ENCODE results near the gene CNNM2. TPM values are rescaled to one million over a fixed set of nuclear protein-coding genes. Genes with fewer than 3 reads are reported as not detected.

CNNM2 gene
- total RNA-seq, 3 donors from 2014 or later (not counting 1 experiment from before 2014, with no cell fraction given) = 8.6 to 18.0 (median 16.7) TPM

GRCh38 chr10:103095005-103095404 is 176.9 kb downstream of the CNNM2 start:
- no peak for DNase-seq
- Histone ChIP-seq H3K27ac (ENCODE audit: low read length) (no peak overlapping the region), H3K36me3 (ENCODE audit: control insufficient read depth, insufficient read depth, low read length) (peaks cover 82% of the 10 kb centered on the region), H3K27me3 (ENCODE audit: control insufficient read depth, insufficient read depth, low read length) (no peaks in the 10 kb centered on the region), H3K4me1 (ENCODE audit: control insufficient read depth, insufficient read depth, low read length) (no peaks in the 10 kb centered on the region), H3K4me3 (ENCODE audit: low read length) (no peak overlapping the region), H3K9me3 (ENCODE audit: control insufficient read depth, insufficient read depth, low read length) (no peaks in the 10 kb centered on the region)
- H3K4me1 Mint-ChIP-seq = no peaks in the 10 kb centered on the region
- H3K27me3 Mint-ChIP-seq (ENCODE audit: low read depth in 2 of 2) = no peaks in the 10 kb centered on the region
- no peak for ATAC-seq
- TF ChIP-seq, protein P1, sequence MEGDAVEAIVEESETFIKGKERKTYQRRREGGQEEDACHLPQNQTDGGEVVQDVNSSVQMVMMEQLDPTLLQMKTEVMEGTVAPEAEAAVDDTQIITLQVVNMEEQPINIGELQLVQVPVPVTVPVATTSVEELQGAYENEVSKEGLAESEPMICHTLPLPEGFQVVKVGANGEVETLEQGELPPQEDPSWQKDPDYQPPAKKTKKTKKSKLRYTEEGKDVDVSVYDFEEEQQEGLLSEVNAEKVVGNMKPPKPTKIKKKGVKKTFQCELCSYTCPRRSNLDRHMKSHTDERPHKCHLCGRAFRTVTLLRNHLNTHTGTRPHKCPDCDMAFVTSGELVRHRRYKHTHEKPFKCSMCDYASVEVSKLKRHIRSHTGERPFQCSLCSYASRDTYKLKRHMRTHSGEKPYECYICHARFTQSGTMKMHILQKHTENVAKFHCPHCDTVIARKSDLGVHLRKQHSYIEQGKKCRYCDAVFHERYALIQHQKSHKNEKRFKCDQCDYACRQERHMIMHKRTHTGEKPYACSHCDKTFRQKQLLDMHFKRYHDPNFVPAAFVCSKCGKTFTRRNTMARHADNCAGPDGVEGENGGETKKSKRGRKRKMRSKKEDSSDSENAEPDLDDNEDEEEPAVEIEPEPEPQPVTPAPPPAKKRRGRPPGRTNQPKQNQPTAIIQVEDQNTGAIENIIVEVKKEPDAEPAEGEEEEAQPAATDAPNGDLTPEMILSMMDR (IDR thresholded peaks at IDR 0.05) = no peak
- H3K27ac Mint-ChIP-seq = no peak overlapping the region
- peaks cover 39% of the 10 kb centered on the region for H3K36me3 Mint-ChIP-seq
- H3K4me3 Mint-ChIP-seq = no peak overlapping the region
- no peaks in the 10 kb centered on the region for H3K9me3 Mint-ChIP-seq
- intact Hi-C loops (cut with micrococcal nuclease) = no loop called here

- Histone ChIP-seq H3K27me3 (ENCODE audit: control insufficient read depth, insufficient read depth, low read length) (no peaks in the 10 kb centered on the region), H3K4me3 (ENCODE audit: low read length) (no peak overlapping the region), H3K27ac (ENCODE audit: low read length) (no peak overlapping the region), H3K4me1 (ENCODE audit: control insufficient read depth, insufficient read depth, low read length) (no peaks in the 10 kb centered on the region), H3K36me3 (ENCODE audit: control insufficient read depth, insufficient read depth, low read length) (peaks cover 83% of the 10 kb centered on the region), H3K9me3 (ENCODE audit: control insufficient read depth, insufficient read depth, low read length) (no peaks in the 10 kb centered on the region)
- Mint-ChIP-seq H3K27ac (peak overlapping the region in 1 of 2 donors; percentile 9), H3K4me1 (no peaks in the 10 kb centered on the region), H3K27me3 (ENCODE audit: low read depth in 2 of 2) (no peaks in the 10 kb centered on the region), H3K36me3 (peaks cover 31% of the 10 kb centered on the region), H3K4me3 (no peak overlapping the region), H3K9me3 (no peaks in the 10 kb centered on the region)
- WGBS (ENCODE audit: insufficient coverage) = 92% methylated on average over 3 of the region's 3 CpGs
- ATAC-seq = no peak
- intact Hi-C loops (cut with micrococcal nuclease) = no loop called here
- TF ChIP-seq, protein P1 (IDR thresholded peaks at IDR 0.05) = no peak
- DNase-seq = no peak
Observed at GRCh38 chr10:103096130-103096529, 178.0 kb downstream of the CNNM2 start.

GRCh38 chr10:103098240-103098639 is 180.1 kb downstream of the CNNM2 start:
- peaks cover 70% of the 10 kb centered on the region for H3K36me3 ChIP-seq (ENCODE audit: control insufficient read depth, insufficient read depth, low read length)

DNA sequence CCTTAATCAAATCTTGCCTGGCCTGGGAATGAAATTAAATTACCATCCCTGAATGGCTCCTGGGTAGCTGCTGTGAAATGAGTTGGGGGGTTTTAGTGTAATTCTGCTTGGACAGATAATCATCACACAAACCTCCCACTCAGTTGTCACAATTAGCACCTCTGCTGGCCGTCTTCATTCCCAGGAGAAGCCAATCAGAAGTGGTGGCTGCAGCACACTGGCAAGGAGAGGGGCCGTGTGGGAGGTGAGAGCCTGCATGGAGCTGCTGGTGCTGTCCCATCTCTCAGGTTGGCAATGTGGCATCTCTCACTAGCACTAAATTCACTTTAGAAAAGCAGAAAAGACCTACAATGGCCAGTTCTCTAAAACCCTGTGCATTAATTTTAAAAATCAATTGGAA is 182.5 kb downstream of the CNNM2 start:
- H3K27ac Mint-ChIP-seq = no peak overlapping the region
- Histone ChIP-seq H3K9me3 (ENCODE audit: control insufficient read depth, insufficient read depth, low read length) (no peaks in the 10 kb centered on the region), H3K27me3 (ENCODE audit: control insufficient read depth, insufficient read depth, low read length) (no peaks in the 10 kb centered on the region), H3K36me3 (ENCODE audit: control insufficient read depth, insufficient read depth, low read length) (peaks cover 69% of the 10 kb centered on the region), H3K4me1 (ENCODE audit: control insufficient read depth, insufficient read depth, low read length) (no peaks in the 10 kb centered on the region), H3K4me3 (ENCODE audit: low read length) (no peak overlapping the region), H3K27ac (ENCODE audit: low read length) (no peak overlapping the region)
- H3K9me3 Mint-ChIP-seq = no peaks in the 10 kb centered on the region
- H3K4me3 Mint-ChIP-seq = no peak overlapping the region
- peaks cover 17% of the 10 kb centered on the region for H3K36me3 Mint-ChIP-seq
- no peaks in the 10 kb centered on the region for H3K27me3 Mint-ChIP-seq (ENCODE audit: low read depth in 2 of 2)
- TF ChIP-seq, protein P1 (IDR thresholded peaks at IDR 0.05) = no peak
- H3K4me1 Mint-ChIP-seq = peaks cover 12 to 16% of the 10 kb centered on the region in 2 donors
- intact Hi-C loops (cut with micrococcal nuclease) = no loop called here
- DNase-seq (no peak), ATAC-seq (no peak)
- WGBS (ENCODE audit: insufficient coverage) = 90% methylated on average over 2 of the region's 2 CpGs

More at GRCh38 chr10:103098240-103098639, 180.1 kb downstream of the CNNM2 start:
- peaks cover 12 to 16% of the 10 kb centered on the region in 2 donors for H3K4me1 Mint-ChIP-seq
- no peak overlapping the region for H3K27ac Mint-ChIP-seq
- Histone ChIP-seq H3K9me3 (ENCODE audit: control insufficient read depth, insufficient read depth, low read length) (no peaks in the 10 kb centered on the region), H3K4me1 (ENCODE audit: control insufficient read depth, insufficient read depth, low read length) (no peaks in the 10 kb centered on the region), H3K27ac (ENCODE audit: low read length) (no peak overlapping the region), H3K4me3 (ENCODE audit: low read length) (no peak overlapping the region), H3K27me3 (ENCODE audit: control insufficient read depth, insufficient read depth, low read length) (no peaks in the 10 kb centered on the region)
- DNase-seq = no peak
- H3K27me3 Mint-ChIP-seq (ENCODE audit: low read depth in 2 of 2) = no peaks in the 10 kb centered on the region
- H3K4me3 Mint-ChIP-seq = no peak overlapping the region
- no peak for ATAC-seq
- TF ChIP-seq, protein P1 (IDR thresholded peaks at IDR 0.05) = no peak
- no peaks in the 10 kb centered on the region for H3K9me3 Mint-ChIP-seq
- peaks cover 21% of the 10 kb centered on the region for H3K36me3 Mint-ChIP-seq
- intact Hi-C loops (cut with micrococcal nuclease) = no loop called here
